NCI-H1417 treated with DMSO at 0.1 percent for 48 hours (cell line): ENCODE measurements around the gene GET3.
"Not testable (repeated sequence)": the region's sequence is repeated elsewhere in the genome, so short reads cannot be mapped to it uniquely, and the experiment has no call there.

Experiments
- DNase-seq: peaks from one replicate; lab custom pipeline; 2025; lab: John Stamatoyannopoulos, UW

The GET3 gene

DNA sequence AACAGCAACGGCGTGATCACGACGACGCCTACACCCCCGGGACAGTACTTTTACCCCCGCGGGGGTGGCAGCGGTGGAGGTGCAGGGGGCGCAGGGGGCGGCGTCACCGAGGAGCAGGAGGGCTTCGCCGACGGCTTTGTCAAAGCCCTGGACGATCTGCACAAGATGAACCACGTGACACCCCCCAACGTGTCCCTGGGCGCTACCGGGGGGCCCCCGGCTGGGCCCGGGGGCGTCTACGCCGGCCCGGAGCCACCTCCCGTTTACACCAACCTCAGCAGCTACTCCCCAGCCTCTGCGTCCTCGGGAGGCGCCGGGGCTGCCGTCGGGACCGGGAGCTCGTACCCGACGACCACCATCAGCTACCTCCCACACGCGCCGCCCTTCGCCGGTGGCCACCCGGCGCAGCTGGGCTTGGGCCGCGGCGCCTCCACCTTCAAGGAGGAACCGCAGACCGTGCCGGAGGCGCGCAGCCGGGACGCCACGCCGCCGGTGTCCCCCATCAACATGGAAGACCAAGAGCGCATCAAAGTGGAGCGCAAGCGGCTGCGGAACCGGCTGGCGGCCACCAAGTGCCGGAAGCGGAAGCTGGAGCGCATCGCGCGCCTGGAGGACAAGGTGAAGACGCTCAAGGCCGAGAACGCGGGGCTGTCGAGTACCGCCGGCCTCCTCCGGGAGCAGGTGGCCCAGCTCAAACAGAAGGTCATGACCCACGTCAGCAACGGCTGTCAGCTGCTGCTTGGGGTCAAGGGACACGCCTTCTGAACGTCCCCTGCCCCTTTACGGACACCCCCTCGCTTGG lies 55.0 kb downstream of the GET3 start:
- DNase-seq: no peak

- no peak for DNase-seq
Measured at GRCh38 chr19:12792853-12793289, 55.6 kb downstream of the GET3 start.

- DNase-seq: peak; percentile 58
Measured at GRCh38 chr19:12793290-12794195, 56.2 kb downstream of the GET3 start.

GRCh38 chr19:12794196-12794941 lies 57.1 kb downstream of the GET3 start:
- no peak for DNase-seq

- no peak for DNase-seq
Measured at GRCh38 chr19:12794971-12795381, 57.7 kb downstream of the GET3 start.

DNA sequence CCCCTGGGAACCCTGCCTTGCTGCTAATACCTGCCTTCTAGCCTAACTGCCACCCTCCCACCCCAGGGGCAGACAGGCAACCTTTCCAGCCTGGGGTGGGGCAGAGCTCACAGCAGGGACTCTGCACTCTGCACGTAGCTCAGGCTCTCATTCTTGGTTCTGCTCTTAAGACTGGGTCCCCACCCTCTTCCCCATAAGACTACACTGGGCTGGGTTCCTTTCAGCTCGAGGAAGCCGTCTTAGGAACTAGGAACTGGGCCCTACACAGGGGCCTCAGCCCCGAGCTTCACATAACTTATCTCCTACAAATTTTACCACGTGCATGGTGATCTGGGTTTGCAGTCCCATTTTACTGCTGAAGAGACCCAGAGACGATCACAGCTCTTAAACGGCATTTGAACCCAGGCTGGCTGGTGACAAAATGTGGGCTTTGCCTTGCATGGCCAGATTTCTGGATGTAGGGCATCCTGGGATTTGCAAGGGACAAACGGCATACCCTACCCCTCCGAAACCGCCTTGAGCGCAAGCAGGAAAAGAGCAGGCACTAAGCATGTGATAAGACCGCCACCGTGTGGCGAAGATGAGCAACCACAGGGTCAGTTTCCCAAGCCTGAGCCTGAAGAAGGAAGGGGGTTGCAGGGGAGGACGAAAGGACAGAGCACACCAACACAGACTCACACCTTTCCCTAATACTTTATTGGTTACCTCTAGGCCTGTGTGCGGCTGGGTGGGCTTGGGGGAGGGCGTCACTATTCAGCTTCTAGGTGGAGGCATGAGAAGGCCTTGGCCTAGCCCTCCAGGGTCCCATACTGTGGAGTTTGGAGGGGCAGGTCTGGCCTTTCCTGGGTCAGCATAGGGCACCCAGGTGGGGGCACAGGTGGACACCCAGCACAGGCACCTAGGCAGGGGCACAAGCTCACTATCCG lies 59.1 kb downstream of the GET3 start:
- peak; percentile 48 for DNase-seq

GRCh38 chr19:12797141-12797587 lies 59.9 kb downstream of the GET3 start:
- DNase-seq: no peak

DNA sequence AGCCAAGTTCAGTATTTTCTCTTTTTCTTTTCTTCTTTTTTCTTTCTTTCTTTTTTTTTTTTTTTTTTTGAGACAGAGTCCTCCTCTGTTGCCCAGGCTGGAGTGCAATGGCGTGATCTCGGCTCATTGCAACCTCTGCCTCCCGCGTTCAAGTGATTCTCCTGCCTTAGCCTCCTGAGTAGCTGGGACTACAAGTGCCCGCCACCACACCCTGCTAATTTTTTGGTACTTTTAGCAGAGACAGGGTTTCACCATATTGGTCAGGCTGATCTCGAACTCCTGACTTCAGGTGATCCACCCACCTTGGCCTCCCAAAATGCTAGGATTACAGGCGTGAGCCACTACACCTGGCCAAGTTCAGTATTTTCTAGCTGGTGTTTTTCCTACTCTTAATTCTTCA lies 60.3 kb downstream of the GET3 start:
- DNase-seq: not testable (repeated sequence)
